ENCODE results near the gene CALY.

CALY gene

GRCh38 chr10:133287832-133288500 lies 48.7 kb downstream of the CALY start:
- H3K27me3 Mint-ChIP-seq = no peaks in the 10 kb centered on the region
- no peak overlapping the region for H3K4me3 Mint-ChIP-seq
- peaks cover 46% of the 10 kb centered on the region for H3K36me3 Mint-ChIP-seq (ENCODE audit: insufficient read depth)
- peaks cover 6% of the 10 kb centered on the region for H3K4me1 Mint-ChIP-seq
- DNase-seq (ENCODE audit: low spot score in 2 of 2) = no peak
- H3K9me3 Mint-ChIP-seq = no peaks in the 10 kb centered on the region
- ATAC-seq (replicated peaks; ENCODE audit: extremely low read depth, poor library complexity, severe bottlenecking) = no peak
- H3K27ac Mint-ChIP-seq (ENCODE audit: low read depth) = no peak overlapping the region

GRCh38 chr10:133286366-133286765 lies 50.3 kb downstream of the CALY start:
- DNase-seq (ENCODE audit: low spot score in 2 of 2) (no peak), ATAC-seq (replicated peaks; ENCODE audit: extremely low read depth, poor library complexity, severe bottlenecking) (no peak)
- H3K4me3 Mint-ChIP-seq = no peak overlapping the region
- peaks cover 6% of the 10 kb centered on the region for H3K4me1 Mint-ChIP-seq
- H3K9me3 Mint-ChIP-seq = no peaks in the 10 kb centered on the region
- no peaks in the 10 kb centered on the region for H3K27me3 Mint-ChIP-seq
- H3K27ac Mint-ChIP-seq (ENCODE audit: low read depth) = no peak overlapping the region
- H3K36me3 Mint-ChIP-seq (ENCODE audit: insufficient read depth) = peaks cover 47% of the 10 kb centered on the region

GRCh38 chr10:133285217-133285616 lies 51.5 kb downstream of the CALY start:
- Mint-ChIP-seq H3K36me3 (ENCODE audit: insufficient read depth) (peaks cover 49% of the 10 kb centered on the region), H3K4me1 (peaks cover 6% of the 10 kb centered on the region), H3K27me3 (no peaks in the 10 kb centered on the region), H3K4me3 (no peak overlapping the region), H3K27ac (ENCODE audit: low read depth) (no peak overlapping the region), H3K9me3 (no peaks in the 10 kb centered on the region)
- ATAC-seq (replicated peaks; ENCODE audit: extremely low read depth, poor library complexity, severe bottlenecking) = no peak
- DNase-seq (ENCODE audit: low spot score in 2 of 2) = no peak

- peaks cover 17% of the 10 kb centered on the region for H3K4me1 Mint-ChIP-seq
- no peak overlapping the region for H3K4me3 Mint-ChIP-seq
- ATAC-seq (replicated peaks; ENCODE audit: extremely low read depth, poor library complexity, severe bottlenecking) = no peak
- no peaks in the 10 kb centered on the region for H3K9me3 Mint-ChIP-seq
- H3K27ac Mint-ChIP-seq (ENCODE audit: low read depth) = peak overlapping the region; percentile 29
- peaks cover 40% of the 10 kb centered on the region for H3K36me3 Mint-ChIP-seq (ENCODE audit: insufficient read depth)
- DNase-seq (ENCODE audit: low spot score in 2 of 2) = no peak
- no peaks in the 10 kb centered on the region for H3K27me3 Mint-ChIP-seq
Observed at GRCh38 chr10:133283931-133284330, 52.8 kb downstream of the CALY start.

DNA sequence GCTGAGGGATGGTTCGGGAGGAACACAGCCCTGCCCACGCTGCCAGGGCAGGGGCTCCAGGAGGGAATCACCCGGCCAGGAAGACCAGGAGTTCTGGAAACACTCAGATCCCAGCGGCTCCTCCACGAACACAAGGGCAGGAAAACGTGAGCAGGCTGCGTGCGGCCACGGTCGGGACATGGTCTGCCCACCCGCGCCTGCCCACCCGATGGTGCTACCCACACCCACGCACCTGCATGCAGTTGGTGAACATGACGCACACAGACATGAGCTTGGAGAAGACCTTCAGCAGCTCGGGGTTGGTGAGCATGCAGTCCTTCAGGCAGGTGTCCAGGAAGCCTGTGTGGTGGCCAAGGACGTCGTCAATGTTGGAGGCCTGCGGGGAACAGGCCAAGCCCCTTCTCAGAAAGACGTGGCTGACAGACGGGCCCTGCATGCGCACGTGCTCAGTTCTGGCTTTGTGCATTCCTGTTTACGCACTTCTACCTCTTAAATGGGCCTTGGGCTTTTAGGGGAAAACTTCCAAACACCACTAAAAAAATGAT lies 53.8 kb downstream of the CALY start:
- ATAC-seq (replicated peaks; ENCODE audit: extremely low read depth, poor library complexity, severe bottlenecking) (no peak), DNase-seq (ENCODE audit: low spot score in 2 of 2) (no peak)
- Mint-ChIP-seq H3K36me3 (ENCODE audit: insufficient read depth) (peaks cover 43% of the 10 kb centered on the region), H3K9me3 (no peaks in the 10 kb centered on the region), H3K27me3 (no peaks in the 10 kb centered on the region), H3K4me1 (peaks cover 27% of the 10 kb centered on the region), H3K27ac (ENCODE audit: low read depth) (no peak overlapping the region), H3K4me3 (no peak overlapping the region)

DNA sequence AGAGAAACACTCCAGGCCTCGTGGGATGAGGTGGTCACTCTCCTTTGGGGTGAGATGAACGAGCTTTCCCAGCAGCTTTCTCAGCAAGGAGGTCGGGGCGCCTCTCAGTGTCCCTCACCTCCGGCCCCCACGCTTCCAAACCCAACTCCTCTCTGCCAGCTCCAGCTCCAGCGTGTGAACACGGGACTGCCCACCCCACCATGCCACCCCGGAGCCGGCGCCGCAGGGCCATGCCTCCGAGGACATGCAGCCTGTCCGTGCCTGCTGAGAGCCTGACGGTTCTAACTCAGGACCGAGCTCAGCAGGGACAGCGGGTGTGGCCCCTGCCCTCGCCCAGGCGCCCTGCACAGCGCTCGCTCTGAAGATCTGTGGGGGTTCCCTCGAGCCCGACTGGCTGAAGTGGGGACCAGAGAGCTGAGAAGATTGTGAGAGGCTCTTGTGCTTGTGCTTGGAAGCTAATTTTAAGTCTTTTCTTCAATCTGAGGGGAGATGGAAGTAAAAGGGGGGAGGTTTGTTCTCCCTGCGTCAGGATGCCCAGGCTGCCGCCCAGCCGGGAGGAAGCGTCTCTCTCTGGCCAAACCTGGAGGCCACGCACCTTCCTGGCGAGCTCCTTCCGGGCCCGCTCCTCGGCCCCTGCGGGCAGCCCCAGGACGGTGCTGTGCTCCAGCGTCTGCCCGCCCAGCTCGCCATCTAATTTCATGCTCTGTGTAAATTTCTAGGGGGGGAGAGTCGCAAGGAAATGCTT lies 54.9 kb downstream of the CALY start:
- Mint-ChIP-seq H3K9me3 (no peaks in the 10 kb centered on the region), H3K27ac (ENCODE audit: low read depth) (no peak overlapping the region), H3K27me3 (no peaks in the 10 kb centered on the region), H3K4me1 (peaks cover 31% of the 10 kb centered on the region), H3K4me3 (no peak overlapping the region), H3K36me3 (ENCODE audit: insufficient read depth) (peaks cover 46% of the 10 kb centered on the region)
- ATAC-seq (replicated peaks; ENCODE audit: extremely low read depth, poor library complexity, severe bottlenecking) (no peak), DNase-seq (ENCODE audit: low spot score in 2 of 2) (no peak)

DNA sequence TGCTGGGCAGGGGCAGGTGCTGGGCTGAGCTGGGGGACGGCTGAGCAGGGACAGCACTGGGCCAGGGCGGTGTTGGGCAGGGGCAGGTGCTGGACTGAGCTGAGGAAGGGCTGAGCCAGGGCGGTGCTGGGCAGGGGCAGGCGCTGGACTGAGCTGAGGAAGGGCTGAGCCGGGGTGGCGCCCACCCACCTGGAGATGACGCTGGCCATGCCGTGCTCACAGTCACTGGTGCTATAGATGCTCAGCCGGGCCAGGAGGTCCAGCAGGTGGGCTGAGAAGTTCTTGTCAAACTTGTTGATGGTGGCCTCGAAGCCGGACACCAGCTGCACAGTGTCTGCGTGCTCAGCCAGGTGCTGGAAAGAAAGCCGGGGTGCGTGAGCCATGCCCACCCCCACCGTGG lies 55.6 kb downstream of the CALY start:
- DNase-seq (ENCODE audit: low spot score in 2 of 2) = no peak
- no peak overlapping the region for H3K4me3 Mint-ChIP-seq
- no peak for ATAC-seq (replicated peaks; ENCODE audit: extremely low read depth, poor library complexity, severe bottlenecking)
- H3K36me3 Mint-ChIP-seq (ENCODE audit: insufficient read depth) = peaks cover 44% of the 10 kb centered on the region
- peaks cover 30% of the 10 kb centered on the region for H3K4me1 Mint-ChIP-seq
- H3K9me3 Mint-ChIP-seq = no peaks in the 10 kb centered on the region
- no peak overlapping the region for H3K27ac Mint-ChIP-seq (ENCODE audit: low read depth)
- H3K27me3 Mint-ChIP-seq = no peaks in the 10 kb centered on the region

GRCh38 chr10:133280391-133281059 lies 56.2 kb downstream of the CALY start:
- Mint-ChIP-seq H3K4me3 (no peak overlapping the region), H3K27ac (ENCODE audit: low read depth) (peak overlapping the region; percentile 97)

DNA sequence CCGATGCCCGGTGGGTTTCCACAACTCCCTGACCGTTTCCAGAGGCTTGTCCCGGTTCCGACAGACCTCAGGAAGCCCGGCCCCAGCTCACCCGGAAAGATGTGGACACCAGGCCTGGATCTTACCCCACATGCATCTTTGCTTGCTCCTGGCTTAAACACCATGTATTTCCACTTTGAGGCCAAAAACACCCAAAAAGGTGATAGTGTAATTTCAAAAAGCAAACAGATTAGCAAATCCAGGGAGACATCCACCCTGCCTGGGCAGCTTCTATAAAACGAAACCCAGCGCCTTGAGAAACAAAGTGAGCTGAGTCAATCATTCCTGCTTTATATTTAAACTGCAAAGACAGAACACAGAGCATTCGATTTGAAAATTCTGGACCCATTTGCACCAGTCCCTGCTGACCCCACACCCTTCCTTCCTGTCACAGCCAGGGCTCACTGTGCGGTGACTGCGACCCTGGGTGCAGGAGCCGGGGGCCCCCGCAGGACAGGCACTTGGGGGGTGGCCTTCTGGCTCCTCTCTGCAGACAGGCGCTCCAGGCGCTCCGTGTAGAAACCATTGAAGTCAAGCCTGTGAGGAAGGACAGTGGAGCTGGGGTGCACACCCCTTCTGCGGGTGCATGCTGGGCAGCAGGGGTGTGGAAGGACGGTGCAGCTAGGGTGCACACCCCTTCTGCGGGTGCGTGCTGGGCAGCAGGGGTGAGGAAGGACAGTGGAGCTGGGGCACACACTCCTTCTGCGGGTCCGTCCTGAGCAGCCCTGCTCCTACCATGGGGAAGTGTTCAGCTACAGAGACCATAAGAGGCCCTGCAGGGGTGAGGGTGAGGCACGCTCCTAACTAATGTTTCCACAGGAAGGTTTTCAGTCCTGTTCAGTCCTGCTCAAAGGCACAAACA lies 57.1 kb downstream of the CALY start:
- Mint-ChIP-seq H3K9me3 (no peaks in the 10 kb centered on the region), H3K4me1 (peaks cover 36% of the 10 kb centered on the region), H3K36me3 (ENCODE audit: insufficient read depth) (peaks cover 43% of the 10 kb centered on the region), H3K27ac (ENCODE audit: low read depth) (peak overlapping the region; percentile 97), H3K4me3 (no peak overlapping the region), H3K27me3 (no peaks in the 10 kb centered on the region)
- DNase-seq (ENCODE audit: low spot score in 2 of 2) (no peak), ATAC-seq (replicated peaks; ENCODE audit: extremely low read depth, poor library complexity, severe bottlenecking) (no peak)

More at GRCh38 chr10:133280391-133281059, 56.2 kb downstream of the CALY start:
- no peaks in the 10 kb centered on the region for H3K9me3 Mint-ChIP-seq
- ATAC-seq (replicated peaks; ENCODE audit: extremely low read depth, poor library complexity, severe bottlenecking) = no peak
- peaks cover 36% of the 10 kb centered on the region for H3K4me1 Mint-ChIP-seq
- peaks cover 40% of the 10 kb centered on the region for H3K36me3 Mint-ChIP-seq (ENCODE audit: insufficient read depth)
- H3K27me3 Mint-ChIP-seq = no peaks in the 10 kb centered on the region
- no peak for DNase-seq (ENCODE audit: low spot score in 2 of 2)

- Mint-ChIP-seq H3K9me3 (no peaks in the 10 kb centered on the region), H3K27ac (ENCODE audit: low read depth) (peak overlapping the region; percentile 97), H3K36me3 (ENCODE audit: insufficient read depth) (peaks cover 36% of the 10 kb centered on the region), H3K4me3 (peak overlapping the region; percentile 87), H3K27me3 (no peaks in the 10 kb centered on the region), H3K4me1 (peaks cover 36% of the 10 kb centered on the region)
- ATAC-seq (replicated peaks; ENCODE audit: extremely low read depth, poor library complexity, severe bottlenecking) = peak; percentile 63
- peak; percentile 62 to 76 for DNase-seq (ENCODE audit: low spot score in 2 of 2)
Observed at GRCh38 chr10:133278577-133279265, 58.0 kb downstream of the CALY start.

DNA sequence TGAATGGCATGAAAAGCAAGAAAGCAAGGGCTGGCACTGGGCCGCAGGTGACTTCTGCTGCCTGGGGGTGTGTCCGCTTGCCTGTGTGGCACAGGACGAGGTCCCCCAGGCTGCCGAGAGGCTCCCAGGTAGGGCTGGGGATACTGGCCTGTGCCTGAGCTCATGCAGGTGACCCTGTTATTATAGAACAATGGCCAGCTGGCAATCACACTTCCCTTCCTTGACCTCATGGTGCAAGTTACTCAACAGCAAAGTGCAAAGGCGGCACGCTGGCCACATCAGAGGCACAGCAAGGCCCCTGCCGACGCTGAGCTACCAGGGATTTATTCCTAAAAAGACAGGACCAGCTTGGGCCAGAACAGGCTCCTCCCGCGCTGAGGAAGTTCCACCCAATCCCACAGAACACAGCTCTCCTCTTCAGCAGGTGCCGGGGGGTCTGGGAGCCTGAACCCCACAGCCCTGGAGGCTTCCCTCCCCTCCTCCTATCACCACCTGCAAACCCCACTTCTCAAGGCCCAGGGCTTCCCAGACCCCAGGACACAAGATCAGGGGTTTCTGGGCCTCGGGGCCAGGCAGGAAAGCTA lies 58.6 kb downstream of the CALY start:
- Mint-ChIP-seq H3K4me3 (peak overlapping the region; percentile 87), H3K4me1 (peaks cover 36% of the 10 kb centered on the region), H3K27me3 (no peaks in the 10 kb centered on the region), H3K36me3 (ENCODE audit: insufficient read depth) (peaks cover 30% of the 10 kb centered on the region), H3K27ac (ENCODE audit: low read depth) (peak overlapping the region; percentile 97), H3K9me3 (no peaks in the 10 kb centered on the region)
- ATAC-seq (replicated peaks; ENCODE audit: extremely low read depth, poor library complexity, severe bottlenecking) = no peak
- DNase-seq (ENCODE audit: low spot score in 2 of 2) = no peak
